ENCODE measurements around the gene HSPA1L.

HSPA1L gene

DNA sequence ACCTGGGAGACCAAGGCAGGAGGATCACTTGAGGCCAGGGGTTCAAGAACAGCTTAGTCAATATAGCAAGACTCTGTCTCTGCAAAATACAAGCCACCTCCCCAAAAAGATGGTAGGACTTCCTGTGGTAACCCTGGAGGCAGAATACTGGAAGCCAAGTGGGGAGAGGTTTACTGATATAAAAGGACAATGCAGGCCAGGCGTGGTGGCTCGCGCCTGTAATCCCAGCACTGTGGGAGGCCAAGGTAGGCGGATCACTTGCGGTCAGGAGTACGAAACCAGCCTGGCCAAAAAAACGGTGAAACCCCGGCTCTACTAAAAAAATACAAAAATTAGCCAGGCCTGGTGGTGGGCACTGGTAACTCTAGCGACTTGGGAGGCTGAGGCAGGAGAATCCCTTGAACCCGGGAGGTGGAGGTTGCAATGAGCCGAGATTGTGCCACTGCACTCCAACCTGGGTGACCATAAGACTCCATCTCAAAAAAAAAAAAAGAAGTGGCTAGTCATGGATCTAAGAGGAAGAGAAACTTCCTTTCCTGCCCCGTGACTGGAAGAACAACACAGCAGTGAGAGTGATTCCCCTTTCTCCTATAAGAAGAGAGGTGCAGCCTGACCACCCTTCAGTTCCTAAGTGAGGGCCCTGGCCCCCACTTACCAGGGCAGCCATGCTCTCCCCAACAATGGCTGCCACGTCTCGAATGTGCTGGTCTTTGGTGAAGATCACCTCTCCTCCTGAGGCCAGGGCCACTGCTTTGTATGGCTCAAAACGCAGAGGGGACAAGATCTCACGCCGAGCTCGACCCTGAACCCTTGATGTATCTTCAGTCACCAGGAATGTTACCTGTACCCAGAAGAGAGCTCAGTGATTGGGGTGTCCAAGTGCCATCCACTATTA is 46.5 kb downstream of the HSPA1L start:
- FAIRE-seq (no peak), DNase-seq (ENCODE audit: insufficient read length, low spot score) (no peak)

DNA sequence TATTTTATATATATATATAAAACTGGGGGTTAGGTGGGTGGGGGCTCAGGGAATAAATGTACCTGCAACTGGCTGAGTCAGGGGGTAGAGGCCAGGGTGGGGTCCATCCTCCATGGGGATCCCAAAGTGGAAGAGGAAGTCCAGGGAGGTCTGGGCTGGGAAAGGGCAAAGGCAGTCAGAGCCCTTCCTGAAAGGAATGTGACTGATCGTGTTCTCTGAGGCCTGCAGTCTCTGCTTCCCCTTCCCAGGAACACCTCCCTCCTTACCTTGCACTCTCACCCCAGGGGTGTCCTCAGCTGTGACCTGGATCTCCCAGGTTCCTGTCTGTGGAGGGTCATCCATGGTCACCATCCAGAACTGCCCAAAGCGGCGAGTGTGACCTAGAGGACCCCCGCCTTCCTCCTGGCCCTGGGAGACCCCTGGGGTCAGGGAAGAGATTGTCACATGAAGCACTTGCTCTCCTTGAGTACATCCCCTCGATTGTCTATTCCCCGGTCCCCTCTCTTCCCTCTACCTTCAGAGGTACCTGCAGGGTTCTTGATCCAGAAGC is 47.9 kb downstream of the HSPA1L start:
- no peak for DNase-seq (ENCODE audit: insufficient read length, low spot score)
- no peak for FAIRE-seq

DNA sequence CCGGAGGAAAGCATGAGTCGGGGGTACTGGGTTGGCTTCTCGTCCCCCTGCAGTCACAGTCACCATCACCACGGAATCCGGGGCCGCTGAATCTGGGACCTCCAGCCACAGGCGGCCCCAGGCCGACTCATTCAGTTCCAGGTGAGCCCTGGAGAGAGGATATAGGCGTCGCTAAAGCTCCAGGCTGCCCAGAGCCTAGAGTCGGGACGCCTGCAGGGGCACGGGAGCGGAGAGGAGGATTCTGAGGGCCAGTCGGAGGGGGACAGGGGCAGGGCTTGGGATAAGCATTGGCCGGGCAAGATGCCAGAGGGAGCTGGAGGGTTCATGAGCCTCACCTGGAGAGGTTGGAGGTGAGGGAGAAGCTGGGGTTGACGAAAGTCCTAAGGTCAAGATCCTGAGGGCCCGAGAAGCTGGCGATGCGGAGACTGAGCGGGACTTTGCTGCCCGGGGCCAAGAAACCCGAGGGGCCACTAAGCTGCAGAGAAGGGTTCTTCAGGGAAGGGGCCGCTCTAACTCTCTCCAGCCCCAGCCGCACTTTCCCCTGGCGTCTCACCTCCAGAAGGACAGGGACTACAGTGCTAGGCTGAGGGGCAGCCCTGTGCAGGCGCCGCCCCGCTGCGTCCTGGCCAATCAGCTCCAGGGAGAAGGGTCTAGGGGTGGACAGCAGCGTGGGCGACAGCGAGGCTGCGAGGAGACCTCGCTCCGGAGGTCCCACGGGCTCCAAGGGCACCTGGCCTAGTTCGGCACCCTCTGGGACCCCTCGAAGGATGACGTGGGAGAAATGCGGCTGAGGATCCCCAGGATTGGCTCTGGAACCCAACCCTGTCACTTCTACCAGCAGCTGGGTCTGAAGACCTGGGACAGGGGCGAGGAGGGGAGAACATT is 48.9 kb downstream of the HSPA1L start:
- no peak for FAIRE-seq
- no peak for DNase-seq (ENCODE audit: insufficient read length, low spot score)

DNA sequence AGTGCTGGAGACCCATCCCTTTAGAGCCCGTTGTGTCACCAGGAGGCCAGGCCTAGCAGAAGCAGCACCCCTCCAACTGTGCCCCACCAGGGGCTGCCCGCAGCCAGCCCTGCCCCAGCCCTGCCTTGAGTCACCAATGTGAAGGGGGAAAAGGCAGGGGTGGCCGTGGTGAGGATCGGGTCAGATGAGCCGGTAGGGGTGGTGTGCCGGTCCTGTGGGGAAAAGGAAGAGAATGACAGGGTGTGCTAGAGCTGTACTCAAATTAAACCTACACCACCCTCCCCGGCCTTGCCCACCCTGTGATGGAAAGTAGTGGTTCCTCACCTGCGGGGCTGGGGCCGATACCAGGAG is 49.5 kb downstream of the HSPA1L start:
- DNase-seq (ENCODE audit: insufficient read length, low spot score), result no peak
- no peak for FAIRE-seq

DNA sequence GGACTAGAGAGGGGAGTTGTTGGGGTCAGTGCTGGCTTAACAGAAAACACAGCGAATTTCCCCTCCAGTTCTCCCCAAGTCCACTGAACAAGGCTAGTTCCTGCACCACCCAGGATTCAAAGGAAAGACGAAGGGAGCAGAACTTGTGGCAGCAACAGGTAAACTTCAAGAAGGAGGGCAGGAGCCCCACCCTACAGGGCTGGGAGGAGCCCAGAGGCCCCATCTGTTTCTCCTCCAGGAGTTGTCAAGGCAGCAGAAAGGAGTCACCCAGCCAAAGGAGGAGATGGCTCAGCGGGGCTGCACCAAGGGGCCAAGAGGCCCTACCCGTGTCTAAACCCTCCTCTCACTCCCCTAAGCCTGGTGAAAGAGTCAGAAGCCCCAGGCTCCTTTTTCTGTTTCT is 50.9 kb downstream of the HSPA1L start:
- no peak for DNase-seq (ENCODE audit: insufficient read length, low spot score)
- FAIRE-seq, result no peak

DNA sequence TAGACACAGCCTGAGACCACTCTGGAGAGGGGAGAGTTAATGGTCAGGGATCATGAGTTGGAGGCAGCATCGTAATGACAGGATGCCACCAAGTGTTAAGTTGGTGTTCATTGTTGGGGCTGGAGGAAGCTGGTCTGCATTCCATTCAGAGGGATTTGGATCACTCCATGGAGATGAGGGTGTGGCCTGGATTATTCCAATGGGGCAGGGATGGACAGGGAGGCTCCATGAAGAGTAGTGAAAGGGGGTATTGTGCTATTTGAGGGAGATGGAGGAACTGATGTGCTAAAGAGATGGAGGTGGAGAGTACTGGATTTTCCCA is 51.5 kb downstream of the HSPA1L start:
- DNase-seq (ENCODE audit: insufficient read length, low spot score), result peak; percentile 32
- peak; percentile 48 for FAIRE-seq

DNA sequence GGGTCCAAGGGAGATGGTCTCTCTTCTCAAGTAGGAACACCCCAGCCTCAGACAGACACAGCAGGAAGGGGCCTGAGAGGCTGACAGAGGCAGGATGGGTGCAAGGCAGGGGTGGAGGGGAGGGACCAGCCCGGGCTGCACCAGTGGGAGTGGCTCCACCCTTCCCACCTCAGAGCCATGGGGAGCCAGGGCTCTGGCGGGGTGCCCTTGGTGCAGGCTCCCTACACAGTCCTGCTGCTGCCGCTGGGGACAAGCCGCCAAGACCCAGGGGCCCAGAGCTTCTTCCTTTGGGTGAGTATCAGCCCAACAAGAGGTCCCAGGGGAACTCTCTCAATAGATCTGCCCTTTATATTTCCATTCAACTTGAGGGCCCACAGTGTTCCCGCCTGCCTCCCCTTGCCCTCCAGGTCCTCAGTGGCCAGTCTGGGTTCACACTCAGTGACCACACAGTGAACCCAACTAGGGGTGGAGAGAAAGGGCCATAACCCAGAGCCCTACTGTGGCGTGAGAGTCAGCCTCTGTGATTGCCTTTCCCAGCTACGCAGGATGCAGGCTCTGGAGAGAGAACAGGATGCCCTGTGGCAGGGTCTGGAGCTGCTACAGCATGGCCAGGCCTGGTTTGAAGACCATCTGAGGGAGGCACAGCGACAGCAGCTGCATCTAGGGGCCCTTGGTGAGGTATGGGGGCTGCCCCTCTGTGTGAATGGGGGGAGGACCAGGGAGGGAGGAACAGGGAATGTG is 52.0 kb downstream of the HSPA1L start:
- DNase-seq (ENCODE audit: insufficient read length, low spot score) (no peak), FAIRE-seq (no peak)

DNA sequence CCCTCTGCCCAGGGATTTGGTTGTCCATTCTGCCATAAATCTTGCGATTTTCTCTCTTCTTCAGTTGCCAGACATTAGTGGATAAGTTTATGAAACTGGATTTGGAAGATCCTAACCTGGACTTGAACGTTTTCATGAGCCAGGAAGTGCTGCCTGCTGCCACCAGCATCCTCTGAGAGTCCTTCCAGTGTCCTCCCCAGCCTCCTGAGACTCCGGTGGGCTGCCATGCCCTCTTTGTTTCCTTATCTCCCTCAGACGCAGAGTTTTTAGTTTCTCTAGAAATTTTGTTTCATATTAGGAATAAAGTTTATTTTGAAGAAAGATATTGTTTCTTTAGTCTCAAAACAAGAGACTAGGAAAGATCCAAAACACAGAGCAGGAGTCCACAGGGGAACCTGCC is 52.7 kb downstream of the HSPA1L start, which contains the start of gene SAPCD1:
SAPCD1 (plus strand) TSS at position 301 of the 400 bp plus-strand sequence. CDS start 399 bp downstream, outside the sequence.
- DNase-seq (ENCODE audit: insufficient read length, low spot score) (no peak), FAIRE-seq (no peak)

DNA sequence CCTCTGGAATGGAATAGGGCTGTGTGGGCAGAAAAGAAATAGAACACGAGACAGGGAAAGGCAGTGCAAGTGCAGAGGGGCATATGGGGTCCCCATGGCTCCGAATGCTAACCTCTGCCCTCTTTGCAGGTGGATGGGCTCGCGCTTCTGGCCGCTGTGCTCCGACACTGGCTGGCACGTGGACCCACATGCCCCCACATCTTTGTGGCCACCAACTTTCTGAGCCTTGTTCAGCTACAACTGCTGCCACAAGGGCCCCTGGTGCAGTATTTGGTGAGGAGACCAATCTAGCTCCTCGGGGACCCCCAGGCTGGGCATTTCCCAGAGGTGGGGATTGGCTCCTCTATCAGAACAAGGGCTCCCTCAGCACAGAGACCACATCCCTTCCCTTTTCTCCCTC is 53.7 kb downstream of the HSPA1L start:
- FAIRE-seq, result no peak
- no peak for DNase-seq (ENCODE audit: insufficient read length, low spot score)

DNA sequence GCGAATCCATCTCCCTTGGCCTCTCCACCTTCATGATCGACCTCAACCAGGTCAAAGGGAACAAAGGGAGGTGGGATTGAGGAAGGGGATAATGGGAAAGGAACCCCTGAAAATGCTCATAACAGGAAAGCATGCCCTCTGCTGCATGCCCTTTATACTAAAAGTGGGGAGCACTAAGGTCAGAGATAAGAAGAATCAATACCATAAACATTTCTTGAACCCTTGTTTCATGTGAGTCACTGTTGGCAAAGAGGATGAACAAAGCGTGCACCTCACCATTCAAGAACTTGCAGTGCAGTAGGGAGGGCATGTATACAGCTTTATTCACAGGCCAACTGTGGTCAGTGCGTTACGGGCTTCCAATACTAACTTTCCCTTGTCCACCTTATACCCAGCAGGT is 54.3 kb downstream of the HSPA1L start:
- DNase-seq (ENCODE audit: insufficient read length, low spot score), result no peak
- FAIRE-seq, result no peak
